HG03139 (cell line): Measurements from ENCODE around the gene UBE2H.
"Not testable (repeated sequence)": the region's sequence is repeated elsewhere in the genome, so short reads cannot be mapped to it uniquely, and the experiment has no call there.

Experiments
- ATAC-seq: cut with Tn5 transposase; IDR thresholded peaks from one replicate; pipeline ENCODE4 v1.9.1; 2021; ENCODE audit not compliant: unreplicated experiment

Gene UBE2H

GRCh38 chr7:129952653-129953560, at the start of gene UBE2H:
TSS of gene UBE2H (minus strand) at chr7:129952960. CDS start at chr7:129952555, 405 bp downstream.
- ATAC-seq, result peak; percentile 65

GRCh38 chr7:129998446-129998845, 45.7 kb upstream of the UBE2H start:
- ATAC-seq, result no peak

GRCh38 chr7:129997285-129997684, 44.5 kb upstream of the UBE2H start:
- ATAC-seq, result no peak

- no peak for ATAC-seq
Measured at GRCh38 chr7:129993275-129993674, 40.5 kb upstream of the UBE2H start.

GRCh38 chr7:129990403-129991192, 37.8 kb upstream of the UBE2H start:
- no peak for ATAC-seq

- no peak for ATAC-seq
Measured at GRCh38 chr7:129989466-129989865, 36.7 kb upstream of the UBE2H start.

- ATAC-seq, result no peak
Measured at GRCh38 chr7:129986600-129986999, 33.8 kb upstream of the UBE2H start.

GRCh38 chr7:129980667-129981066, 27.9 kb upstream of the UBE2H start:
- no peak for ATAC-seq

- ATAC-seq, result no peak
Measured at GRCh38 chr7:129975309-129975708, 22.5 kb upstream of the UBE2H start.

GRCh38 chr7:129970816-129971215, 18.1 kb upstream of the UBE2H start:
- ATAC-seq, result no peak

GRCh38 chr7:129969881-129970446, 17.2 kb upstream of the UBE2H start:
- ATAC-seq, result no peak

- ATAC-seq, result no peak
Measured at GRCh38 chr7:129968592-129969383, 16.0 kb upstream of the UBE2H start.

- not testable (repeated sequence) for ATAC-seq
Measured at GRCh38 chr7:129960204-129960475, 7.4 kb upstream of the UBE2H start.

GRCh38 chr7:129959471-129960203, 6.9 kb upstream of the UBE2H start:
- no peak for ATAC-seq

GRCh38 chr7:129958643-129959470, 6.1 kb upstream of the UBE2H start:
- ATAC-seq, result no peak

- ATAC-seq, result no peak
Measured at GRCh38 chr7:129955993-129956543, 3.3 kb upstream of the UBE2H start.

- ATAC-seq, result peak; percentile 16
Measured at GRCh38 chr7:129952086-129952652, 591 bp downstream of the UBE2H start.

GRCh38 chr7:129951226-129952085, 1.3 kb downstream of the UBE2H start:
- ATAC-seq, result no peak
